Coronary artery (tissue), 2 donors: ENCODE results near the gene PYDC2.

Source experiments
- DNase-seq: peaks from one replicate; pipeline ENCODE4 v3.0.0-alpha.2; 2017; ENCODE audit warnings: low spot score
- H3K27ac ChIP-seq, 2 donors: fragments of 200-600 bp; sonication (generic); one replicate each; pipeline ENCODE4 v1.5.1; 2016 to 2019
- H3K4me3 ChIP-seq: fragments of 200-600 bp; sonication (generic); 2 replicates; pipeline ENCODE4 v1.5.1; 2016; ENCODE audit warnings: mild to moderate bottlenecking, moderate library complexity
- TF ChIP-seq, protein P1 (sequence below): fragments of 200-600 bp; sonication (generic); IDR thresholded peaks from one replicate; pipeline ENCODE4 v1.5.1; 2019; ENCODE audit warnings: antibody characterized with exemption

Gene PYDC2

DNA sequence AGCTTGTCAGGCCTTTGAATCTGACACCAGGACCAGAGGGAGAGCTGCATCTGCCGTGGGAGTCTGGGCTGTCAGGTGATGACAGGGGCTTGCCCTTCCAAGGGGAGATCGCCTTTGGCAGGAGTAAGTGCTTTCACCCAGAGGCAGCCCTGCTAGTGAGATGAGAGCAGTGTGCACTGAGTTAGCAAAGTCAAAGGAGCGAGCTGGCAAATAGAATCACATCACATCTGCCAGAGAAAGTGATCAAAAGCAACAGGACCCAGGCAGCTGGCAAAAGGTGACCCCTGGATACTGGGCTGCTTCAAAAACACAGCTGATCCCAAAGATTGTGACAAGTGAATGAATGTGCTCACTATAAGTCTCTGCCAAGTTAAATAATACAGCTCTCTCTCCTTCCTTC, 36.1 kb upstream of the PYDC2 start:
- TF ChIP-seq, protein P1, sequence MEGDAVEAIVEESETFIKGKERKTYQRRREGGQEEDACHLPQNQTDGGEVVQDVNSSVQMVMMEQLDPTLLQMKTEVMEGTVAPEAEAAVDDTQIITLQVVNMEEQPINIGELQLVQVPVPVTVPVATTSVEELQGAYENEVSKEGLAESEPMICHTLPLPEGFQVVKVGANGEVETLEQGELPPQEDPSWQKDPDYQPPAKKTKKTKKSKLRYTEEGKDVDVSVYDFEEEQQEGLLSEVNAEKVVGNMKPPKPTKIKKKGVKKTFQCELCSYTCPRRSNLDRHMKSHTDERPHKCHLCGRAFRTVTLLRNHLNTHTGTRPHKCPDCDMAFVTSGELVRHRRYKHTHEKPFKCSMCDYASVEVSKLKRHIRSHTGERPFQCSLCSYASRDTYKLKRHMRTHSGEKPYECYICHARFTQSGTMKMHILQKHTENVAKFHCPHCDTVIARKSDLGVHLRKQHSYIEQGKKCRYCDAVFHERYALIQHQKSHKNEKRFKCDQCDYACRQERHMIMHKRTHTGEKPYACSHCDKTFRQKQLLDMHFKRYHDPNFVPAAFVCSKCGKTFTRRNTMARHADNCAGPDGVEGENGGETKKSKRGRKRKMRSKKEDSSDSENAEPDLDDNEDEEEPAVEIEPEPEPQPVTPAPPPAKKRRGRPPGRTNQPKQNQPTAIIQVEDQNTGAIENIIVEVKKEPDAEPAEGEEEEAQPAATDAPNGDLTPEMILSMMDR, result no peak
- H3K4me3 ChIP-seq, result no peak overlapping the region
- DNase-seq, result no peak
- H3K27ac ChIP-seq, result no peak overlapping the region

DNA sequence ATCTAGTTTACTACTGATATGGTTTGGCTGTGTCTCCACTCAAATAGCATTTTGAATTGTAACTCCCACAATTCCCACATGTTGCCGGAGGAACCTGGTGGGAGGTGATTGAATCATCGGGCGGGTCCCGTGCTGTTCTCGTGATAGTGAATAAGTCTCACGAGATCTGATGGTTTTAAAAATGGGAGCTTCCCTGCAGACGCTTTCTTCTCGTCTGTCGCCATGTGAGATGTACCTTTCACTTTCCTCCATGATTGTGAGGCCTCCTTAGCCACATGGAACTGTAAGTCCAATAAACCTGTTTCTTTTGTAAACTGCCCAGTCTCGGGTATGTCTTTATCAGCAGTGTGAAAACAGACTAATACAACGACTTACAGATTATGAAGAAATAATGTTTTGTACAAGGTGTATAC, 35.6 kb upstream of the PYDC2 start:
- DNase-seq, result no peak
- H3K27ac ChIP-seq, result no peak overlapping the region
- H3K4me3 ChIP-seq, result no peak overlapping the region
- TF ChIP-seq, protein P1, result no peak

DNA sequence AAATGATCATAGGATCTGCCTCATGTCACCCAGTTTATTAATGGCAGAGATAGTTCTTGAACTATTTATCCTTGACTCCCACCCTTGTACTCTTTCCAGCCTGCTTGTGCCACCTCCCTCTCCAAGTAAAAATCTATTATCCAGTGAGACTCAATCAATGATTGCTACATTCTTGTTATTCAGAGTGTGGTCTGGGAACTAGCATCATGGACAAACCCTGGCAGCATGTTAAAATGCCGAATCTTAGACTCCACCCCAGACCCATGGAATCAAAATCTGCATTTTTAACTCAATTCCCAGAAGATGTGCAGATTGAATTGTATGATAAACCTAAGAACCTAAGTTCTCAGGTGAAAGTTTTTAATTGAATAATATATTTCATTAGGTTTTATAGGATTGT, 34.7 kb upstream of the PYDC2 start:
- TF ChIP-seq, protein P1, result no peak
- H3K4me3 ChIP-seq, result no peak overlapping the region
- DNase-seq, result no peak
- no peak overlapping the region for H3K27ac ChIP-seq

DNA sequence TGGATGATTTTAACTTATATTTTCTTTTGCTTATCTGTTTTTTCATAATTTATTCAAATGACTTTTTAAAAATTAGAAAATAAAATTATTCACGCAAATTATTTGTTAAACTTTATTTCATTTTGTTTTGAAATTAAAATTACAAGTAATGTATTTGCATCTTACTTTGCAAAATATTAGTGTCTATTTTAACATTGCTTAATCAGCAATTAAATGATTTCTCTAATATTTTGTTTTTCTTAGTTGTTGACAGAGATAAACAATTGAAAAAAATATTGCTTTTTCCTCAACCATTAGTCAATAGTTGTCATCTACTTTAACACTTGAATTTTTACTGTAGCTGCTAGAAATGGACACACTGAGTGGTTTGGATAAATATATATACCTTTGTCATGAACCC, 32.8 kb upstream of the PYDC2 start:
- no peak overlapping the region for H3K4me3 ChIP-seq
- no peak for DNase-seq
- TF ChIP-seq, protein P1, result no peak
- H3K27ac ChIP-seq, result no peak overlapping the region

DNA sequence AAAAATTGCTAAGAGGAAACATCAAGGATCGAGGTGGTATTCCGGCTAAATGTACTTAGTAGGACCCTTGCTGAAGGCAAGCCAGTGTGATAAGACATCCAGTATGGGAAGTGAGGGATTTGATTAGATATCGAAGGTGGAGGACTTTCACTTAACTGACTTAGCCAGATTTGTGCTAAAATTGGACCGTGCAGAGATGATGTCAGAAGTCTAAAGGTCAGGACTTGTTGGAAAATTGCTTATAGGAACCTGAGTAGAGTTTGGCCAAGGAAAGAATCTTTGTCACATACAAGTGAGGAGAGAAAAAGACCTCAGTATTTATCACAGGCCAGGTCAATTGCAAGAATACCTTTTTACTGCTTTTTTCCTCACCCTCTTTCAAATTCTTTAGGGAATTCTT, 30.9 kb upstream of the PYDC2 start:
- no peak overlapping the region for H3K27ac ChIP-seq
- DNase-seq, result no peak
- TF ChIP-seq, protein P1, result no peak
- no peak overlapping the region for H3K4me3 ChIP-seq

DNA sequence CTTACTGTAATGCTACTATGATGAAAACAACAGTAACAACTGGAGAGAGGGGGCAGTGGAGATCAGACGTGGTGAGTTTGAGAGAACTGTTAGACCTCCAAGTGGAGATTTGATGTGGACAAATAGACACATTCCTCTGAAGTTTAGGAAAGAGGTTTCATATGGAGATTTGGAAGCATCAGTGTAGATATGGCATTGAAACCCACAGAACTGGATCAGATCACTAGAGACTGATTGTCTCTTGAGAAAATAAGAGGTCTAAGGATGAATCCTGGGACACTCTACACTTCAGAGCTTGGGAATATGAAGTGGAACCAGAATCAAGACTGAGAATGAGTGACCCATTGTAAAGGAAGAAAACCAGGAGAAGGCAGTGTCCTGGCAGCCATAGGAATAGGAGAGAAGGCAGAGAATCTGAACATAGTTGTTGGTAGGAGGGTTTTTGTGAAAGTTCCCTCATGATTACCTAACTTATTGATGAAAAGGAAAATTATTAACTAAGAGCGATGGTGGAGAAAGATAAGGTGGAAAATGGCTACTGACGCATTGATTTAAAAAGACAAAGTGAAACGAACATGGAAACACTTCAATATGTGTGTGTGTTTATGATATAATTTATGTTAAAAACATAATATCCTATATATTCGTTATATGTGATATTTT, 29.7 kb upstream of the PYDC2 start:
- H3K27ac ChIP-seq, result no peak overlapping the region
- TF ChIP-seq, protein P1, result no peak
- H3K4me3 ChIP-seq, result no peak overlapping the region
- DNase-seq, result no peak

DNA sequence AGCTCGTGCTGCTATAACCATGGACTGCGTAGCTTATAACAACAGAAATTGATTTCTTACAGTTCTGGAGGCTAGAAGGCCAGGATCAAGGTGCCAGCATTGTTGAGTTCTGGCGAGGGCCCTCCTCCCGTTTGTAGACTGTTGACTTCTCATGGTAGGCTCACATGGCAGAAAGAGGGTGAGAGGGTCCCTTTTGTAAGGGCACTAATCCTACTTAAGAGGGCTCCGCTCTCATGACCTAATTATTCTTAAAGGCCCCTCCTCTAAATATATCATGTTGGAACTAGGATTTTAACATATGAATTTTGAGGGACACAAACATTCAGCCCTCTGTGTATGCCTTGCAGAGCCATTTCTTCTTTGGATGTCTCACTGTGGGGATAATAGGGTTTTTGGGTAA, 28.8 kb upstream of the PYDC2 start:
- Histone ChIP-seq H3K4me3 (no peak overlapping the region), H3K27ac (no peak overlapping the region)
- TF ChIP-seq, protein P1, result no peak
- DNase-seq, result no peak
